Testis (tissue), 3 donors: ENCODE data around the gene PPP2CA. TPM values are rescaled to one million over a fixed set of nuclear protein-coding genes. Genes with fewer than 3 reads are reported as not detected.
A peak's percentile ranks its signal among the peaks of the same experiment; 100 is the strongest.

Experiments used
- DNase-seq: peaks from one replicate; pipeline ENCODE4 v3.0.0-alpha.2; 2019
- H3K27ac ChIP-seq, 2 donors: fragments of 200-600 bp; sonication (generic); one replicate each; pipeline ENCODE4 v1.5.1; 2019
- H3K27me3 ChIP-seq: fragments of 200-600 bp; sonication (generic); one replicate; pipeline ENCODE4 v1.5.1; 2019
- H3K36me3 ChIP-seq: fragments of 200-600 bp; sonication (generic); one replicate; pipeline ENCODE4 v1.5.1; 2017; ENCODE audit warnings: low read depth; ENCODE audit errors: missing control alignments
- H3K4me1 ChIP-seq: fragments of 200-600 bp; sonication (generic); one replicate; pipeline ENCODE4 v1.5.1; 2019
- H3K4me3 ChIP-seq, 2 donors: fragments of 200-600 bp; sonication (generic); one replicate each; pipeline ENCODE4 v1.5.1; 2017 to 2019
- H3K9me3 ChIP-seq: fragments of 200-600 bp; sonication (generic); one replicate; pipeline ENCODE4 v1.5.1; 2017
- CTCF ChIP-seq, 3 experiments: fragments of 450-650 bp in 2 of 3; fragments of 200-600 bp in 1 of 3; sonication (generic) in 1 of 3; IDR thresholded peaks; one replicate each; pipeline ENCODE4 v1.5.1; 2016 to 2019; ENCODE audit warnings: antibody characterized with exemption in 3 of 3, mild to moderate bottlenecking in 2 of 3, moderate library complexity in 1 of 3
- POLR2A ChIP-seq: fragments of 450-650 bp; IDR thresholded peaks from one replicate; pipeline ENCODE4 v1.6.1; 2017; ENCODE audit warnings: antibody characterized with exemption, mild to moderate bottlenecking, moderate library complexity
- WGBS, 2 donors: methylation state at CpG; one replicate each; pipeline ENCODE4 v1.1.5; 2018; 5-methylcytosine and 5-hydroxymethylcytosine counted together
- intact Hi-C: fragments of 100-400 bp; cut with DNase I; formaldehyde crosslinking; loops from one replicate; pipeline ENCODE4 v1.15.1; 2023; ENCODE audit warnings: low total_unique reads
- polyA plus RNA-seq: library from polyadenylated mRNA; stranded (reverse); fragments of 350-450 nt; fragmentation: Illumina TruSeq; extraction: RNeasy Lipid Tissue Mini Kit (QIAGEN cat#74804); gene quantifications from one replicate; pipeline ENCODE4 v1.2.3, GENCODE V29; 2014; ENCODE audit warnings: low read depth, low replicate concordance; ENCODE audit not compliant: insufficient read depth
- total RNA-seq, 2 donors: library from RNA; depleted of rRNA; stranded (reverse); fragments of >200 nt; gene quantifications; one replicate each; pipeline ENCODE4 v1.2.3, GENCODE V29; 2016

The PPP2CA gene
- total and polyA plus RNA-seq, 3 donors from 2014 or later = 105 to 214 (median 125) TPM

GRCh38 chr5:134245101-134245604 lies 19.3 kb upstream of the PPP2CA start:
- no peak overlapping the region for H3K4me3 ChIP-seq
- DNase-seq = peak; percentile 41
- H3K9me3 ChIP-seq = no peaks in the 10 kb centered on the region
- H3K4me1 ChIP-seq = peaks cover 6% of the 10 kb centered on the region
- no peaks in the 10 kb centered on the region for H3K27me3 ChIP-seq
- WGBS, 2 donors = 40 to 41% methylated on average over 8 of the region's 8 CpGs
- no peaks in the 10 kb centered on the region for H3K36me3 ChIP-seq
- intact Hi-C loops = no loop called here
- H3K27ac ChIP-seq = no peak overlapping the region
- TF ChIP-seq POLR2A (no peak), CTCF (IDR thresholded peaks at IDR 0.05) (no peak)

DNA sequence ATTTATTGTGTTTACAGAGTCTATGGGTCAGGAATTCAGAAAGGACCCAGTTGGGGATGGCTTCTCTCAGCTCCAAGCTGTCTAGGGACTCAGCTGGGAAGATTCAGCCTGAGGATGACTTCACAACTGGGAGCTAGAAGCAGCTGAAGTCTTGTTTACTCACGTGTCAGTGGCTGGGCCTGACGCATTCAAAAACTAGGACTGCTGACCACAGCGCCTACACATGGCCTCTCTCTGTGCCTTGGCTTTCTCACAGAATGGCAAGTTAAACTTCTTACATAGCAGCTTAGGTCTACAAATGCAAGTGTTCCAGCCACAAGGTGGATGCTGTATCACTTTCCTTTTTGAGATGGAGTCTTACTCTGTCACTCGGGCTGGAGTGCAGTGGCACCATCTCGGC lies 16.3 kb upstream of the PPP2CA start:
- Histone ChIP-seq H3K27ac (no peak overlapping the region), H3K4me3 (no peak overlapping the region), H3K27me3 (no peaks in the 10 kb centered on the region), H3K9me3 (no peaks in the 10 kb centered on the region), H3K4me1 (peaks cover 9% of the 10 kb centered on the region), H3K36me3 (no peaks in the 10 kb centered on the region)
- intact Hi-C loops = no loop called here
- WGBS, 2 donors = 82 to 84% methylated on average over 5 of the region's 5 CpGs
- no peak for TF ChIP-seq POLR2A
- TF ChIP-seq CTCF (IDR thresholded peaks at IDR 0.05) = no peak
- DNase-seq = peak; percentile 24

- TF ChIP-seq POLR2A (no peak), CTCF (IDR thresholded peaks at IDR 0.05) (no peak)
- H3K27ac ChIP-seq = no peak overlapping the region
- intact Hi-C loops = no loop called here
- no peaks in the 10 kb centered on the region for H3K36me3 ChIP-seq
- H3K27me3 ChIP-seq = no peaks in the 10 kb centered on the region
- WGBS, 2 donors = 19 to 37% methylated on average over 7 of the region's 7 CpGs
- H3K9me3 ChIP-seq = no peaks in the 10 kb centered on the region
- peak; percentile 26 for DNase-seq
- H3K4me3 ChIP-seq = no peak overlapping the region
- peaks cover 9% of the 10 kb centered on the region for H3K4me1 ChIP-seq
Observed at GRCh38 chr5:134240421-134240962, 14.6 kb upstream of the PPP2CA start.

DNA sequence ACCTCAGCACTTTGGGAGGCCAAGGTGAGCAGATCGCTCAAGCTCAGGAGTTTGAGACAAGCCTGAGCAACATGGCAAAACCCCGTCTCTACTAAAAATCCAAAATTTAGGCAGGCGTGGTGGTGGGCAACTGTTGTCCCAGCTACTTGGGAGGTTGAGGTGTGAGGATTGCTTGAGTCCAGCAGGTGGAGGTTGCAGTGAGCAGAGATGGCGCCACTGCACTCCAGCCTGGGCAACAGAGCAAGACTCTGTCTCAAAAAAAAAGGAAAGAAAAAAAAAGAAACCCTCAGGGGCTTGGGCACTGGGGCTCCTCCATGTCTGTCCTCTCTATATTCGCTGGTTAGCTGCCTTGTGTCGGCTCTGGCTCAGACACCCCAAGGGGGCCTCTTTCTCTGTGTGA lies 10.9 kb upstream of the PPP2CA start:
- H3K27ac ChIP-seq = no peak overlapping the region
- intact Hi-C loops = no loop called here
- WGBS, 2 donors = 91 to 92% methylated on average over 6 of the region's 6 CpGs
- no peak overlapping the region for H3K4me3 ChIP-seq
- H3K4me1 ChIP-seq = peaks cover 9% of the 10 kb centered on the region
- H3K9me3 ChIP-seq = no peaks in the 10 kb centered on the region
- TF ChIP-seq POLR2A (no peak), CTCF (IDR thresholded peaks at IDR 0.05) (no peak)
- DNase-seq = no peak
- no peaks in the 10 kb centered on the region for H3K27me3 ChIP-seq
- H3K36me3 ChIP-seq = no peaks in the 10 kb centered on the region

DNA sequence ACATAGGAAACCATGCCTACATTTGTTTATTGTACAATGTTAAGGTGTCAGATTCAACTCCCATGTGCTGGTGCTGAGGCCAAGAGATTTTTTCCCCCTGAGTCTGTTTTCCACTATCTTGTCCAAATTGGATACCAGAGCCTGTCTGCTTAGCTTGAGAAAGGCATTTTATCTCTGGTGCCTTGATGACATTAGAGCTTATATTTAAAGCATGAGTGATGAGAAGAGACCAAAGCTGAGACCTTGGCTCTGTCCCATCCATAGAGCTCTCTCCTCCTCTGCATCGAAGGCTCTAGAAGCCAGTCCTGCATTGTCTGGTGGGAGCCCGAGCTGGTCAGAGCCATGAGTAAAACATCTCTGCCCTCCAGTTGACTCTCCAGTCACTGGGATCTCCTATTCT lies 10.4 kb upstream of the PPP2CA start:
- H3K9me3 ChIP-seq = no peaks in the 10 kb centered on the region
- DNase-seq = no peak
- 41 to 62% methylated on average over 2 of the region's 2 CpGs for WGBS, 2 donors

More for the DNA sequence above, 10.4 kb upstream of the PPP2CA start:
- Histone ChIP-seq H3K36me3 (no peaks in the 10 kb centered on the region), H3K27me3 (no peaks in the 10 kb centered on the region), H3K27ac (no peak overlapping the region), H3K4me1 (peaks cover 9% of the 10 kb centered on the region), H3K4me3 (no peak overlapping the region)
- intact Hi-C loops = no loop called here
- TF ChIP-seq POLR2A = no peak
- TF ChIP-seq CTCF (IDR thresholded peaks at IDR 0.05) = no peak
